GM12865 (cell line): Measurements from ENCODE around the gene GALNT17.

Experiments used
- DNase-seq: peaks from one replicate; pipeline ENCODE4 v3.0.0; 2010; ENCODE audit warnings: low read depth
- H3K4me3 ChIP-seq: 2 replicates; pipeline ENCODE4 v1.5.1; 2011; ENCODE audit warnings: mild to moderate bottlenecking, low read depth, low read length, control low read depth
- TF ChIP-seq, protein P1 (sequence below): IDR thresholded peaks from 2 replicates; pipeline ENCODE4 v1.5.1; 2011; ENCODE audit warnings: low read length, control low read depth, low read depth, inconsistent platforms; ENCODE audit not compliant: insufficient read depth; ENCODE audit errors: missing control alignments

The GALNT17 gene

DNA sequence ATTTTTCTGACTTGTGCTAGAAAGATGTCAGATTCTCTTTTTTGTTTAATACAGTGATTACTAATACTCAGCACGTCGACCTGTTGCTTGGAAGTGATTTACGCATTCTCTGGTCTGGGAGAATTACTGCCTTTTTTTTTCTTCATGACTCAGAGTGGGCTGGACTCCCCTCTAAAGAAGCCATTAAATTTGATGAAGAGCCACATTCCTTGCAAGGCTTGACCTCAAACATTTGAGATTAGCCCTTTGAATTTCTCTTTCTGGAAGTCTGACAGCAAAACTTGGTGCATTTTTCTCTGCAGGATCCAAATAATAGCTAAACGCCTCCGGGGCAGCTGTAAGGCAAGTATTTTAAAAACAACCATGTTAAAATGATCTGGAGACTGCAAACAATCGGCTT, 171.6 kb downstream of the GALNT17 start:
- no peak overlapping the region for H3K4me3 ChIP-seq
- DNase-seq = no peak
- TF ChIP-seq, protein P1, sequence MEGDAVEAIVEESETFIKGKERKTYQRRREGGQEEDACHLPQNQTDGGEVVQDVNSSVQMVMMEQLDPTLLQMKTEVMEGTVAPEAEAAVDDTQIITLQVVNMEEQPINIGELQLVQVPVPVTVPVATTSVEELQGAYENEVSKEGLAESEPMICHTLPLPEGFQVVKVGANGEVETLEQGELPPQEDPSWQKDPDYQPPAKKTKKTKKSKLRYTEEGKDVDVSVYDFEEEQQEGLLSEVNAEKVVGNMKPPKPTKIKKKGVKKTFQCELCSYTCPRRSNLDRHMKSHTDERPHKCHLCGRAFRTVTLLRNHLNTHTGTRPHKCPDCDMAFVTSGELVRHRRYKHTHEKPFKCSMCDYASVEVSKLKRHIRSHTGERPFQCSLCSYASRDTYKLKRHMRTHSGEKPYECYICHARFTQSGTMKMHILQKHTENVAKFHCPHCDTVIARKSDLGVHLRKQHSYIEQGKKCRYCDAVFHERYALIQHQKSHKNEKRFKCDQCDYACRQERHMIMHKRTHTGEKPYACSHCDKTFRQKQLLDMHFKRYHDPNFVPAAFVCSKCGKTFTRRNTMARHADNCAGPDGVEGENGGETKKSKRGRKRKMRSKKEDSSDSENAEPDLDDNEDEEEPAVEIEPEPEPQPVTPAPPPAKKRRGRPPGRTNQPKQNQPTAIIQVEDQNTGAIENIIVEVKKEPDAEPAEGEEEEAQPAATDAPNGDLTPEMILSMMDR = no peak

DNA sequence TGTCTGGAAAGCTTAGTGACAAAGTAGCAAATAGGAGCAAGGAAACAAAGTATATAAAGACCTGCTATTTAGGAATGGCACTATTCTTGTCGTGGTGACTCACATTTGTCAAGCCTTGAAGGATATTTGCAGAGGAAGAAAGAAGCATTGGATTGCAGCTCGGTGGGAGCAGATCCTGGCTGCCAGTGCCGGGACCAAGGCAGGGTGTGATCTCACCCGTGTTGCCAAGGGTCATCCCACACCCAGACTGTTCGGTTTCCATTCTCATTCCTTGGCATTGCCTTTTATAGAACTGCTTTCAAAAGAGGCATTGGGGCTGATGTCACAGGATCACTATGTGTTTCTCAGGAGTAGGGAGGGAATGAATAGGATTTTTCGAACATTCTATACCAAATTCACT, 176.2 kb downstream of the GALNT17 start:
- TF ChIP-seq, protein P1 = no peak
- no peak overlapping the region for H3K4me3 ChIP-seq
- DNase-seq = no peak

DNA sequence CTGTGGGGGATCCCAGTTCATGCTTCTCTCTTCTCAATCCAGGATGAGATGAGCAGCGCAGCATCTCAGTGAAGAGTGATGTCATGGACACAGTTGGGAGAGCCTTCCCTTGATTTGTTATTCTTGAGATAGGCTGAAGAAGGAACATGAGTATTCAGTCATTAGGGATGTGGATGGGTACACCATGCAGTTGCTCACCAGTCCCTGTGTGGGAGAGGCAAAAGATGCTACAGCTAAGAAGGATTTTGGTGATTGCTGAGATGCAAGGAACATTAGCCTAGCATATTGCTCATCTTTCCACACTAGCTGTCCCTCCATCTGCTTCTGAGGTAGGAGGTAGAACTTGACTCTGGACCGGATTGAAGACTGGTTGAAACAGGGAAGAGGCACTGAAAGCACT, 179.6 kb downstream of the GALNT17 start:
- TF ChIP-seq, protein P1 = no peak
- H3K4me3 ChIP-seq = no peak overlapping the region
- DNase-seq = no peak

GRCh38 chr7:71312755-71313490, 181.0 kb downstream of the GALNT17 start:
- TF ChIP-seq, protein P1 = no peak
- H3K4me3 ChIP-seq = no peak overlapping the region

GRCh38 chr7:71313553-71313952, 181.6 kb downstream of the GALNT17 start:
- no peak overlapping the region for H3K4me3 ChIP-seq
- DNase-seq = no peak
- TF ChIP-seq, protein P1 = no peak

More at GRCh38 chr7:71312755-71313490, 181.0 kb downstream of the GALNT17 start:
- no peak for DNase-seq

- no peak for DNase-seq
- TF ChIP-seq, protein P1 = no peak
- no peak overlapping the region for H3K4me3 ChIP-seq
Observed at GRCh38 chr7:71320916-71321315, 189.0 kb downstream of the GALNT17 start.

- DNase-seq = no peak
- TF ChIP-seq, protein P1 = no peak
- H3K4me3 ChIP-seq = no peak overlapping the region
Observed at GRCh38 chr7:71322201-71322600, 190.3 kb downstream of the GALNT17 start.
